ENCODE data around the gene IL20.

DNA sequence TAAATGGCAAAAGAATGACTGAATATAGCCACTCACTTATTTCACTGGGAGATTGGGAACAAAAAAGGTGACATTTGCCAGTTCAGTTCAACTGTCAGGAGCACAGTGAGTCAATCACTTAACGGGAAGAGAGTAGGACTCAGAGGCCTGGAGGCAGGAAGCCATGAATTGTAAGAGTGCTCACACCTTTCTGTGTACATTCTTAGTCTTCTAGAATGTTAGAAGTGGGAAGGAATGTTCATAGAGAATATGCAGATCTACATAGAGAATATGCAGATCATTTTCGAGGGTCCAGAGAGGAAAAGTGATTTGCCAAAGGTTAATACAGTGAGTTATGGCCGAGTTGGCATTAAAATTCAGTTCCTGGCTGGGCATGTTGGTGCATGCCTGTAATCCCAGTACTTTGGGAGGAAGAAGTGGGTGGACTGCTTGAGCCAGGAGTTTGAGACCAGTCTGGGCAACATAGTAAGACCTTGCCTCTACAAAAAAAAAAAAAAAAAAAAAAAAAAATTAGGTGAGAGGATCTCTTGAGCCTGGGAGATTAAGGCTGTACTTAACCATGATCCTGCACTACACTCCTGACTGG, 8.3 kb downstream of the IL20 start:
- TF ChIP-seq, protein P1, sequence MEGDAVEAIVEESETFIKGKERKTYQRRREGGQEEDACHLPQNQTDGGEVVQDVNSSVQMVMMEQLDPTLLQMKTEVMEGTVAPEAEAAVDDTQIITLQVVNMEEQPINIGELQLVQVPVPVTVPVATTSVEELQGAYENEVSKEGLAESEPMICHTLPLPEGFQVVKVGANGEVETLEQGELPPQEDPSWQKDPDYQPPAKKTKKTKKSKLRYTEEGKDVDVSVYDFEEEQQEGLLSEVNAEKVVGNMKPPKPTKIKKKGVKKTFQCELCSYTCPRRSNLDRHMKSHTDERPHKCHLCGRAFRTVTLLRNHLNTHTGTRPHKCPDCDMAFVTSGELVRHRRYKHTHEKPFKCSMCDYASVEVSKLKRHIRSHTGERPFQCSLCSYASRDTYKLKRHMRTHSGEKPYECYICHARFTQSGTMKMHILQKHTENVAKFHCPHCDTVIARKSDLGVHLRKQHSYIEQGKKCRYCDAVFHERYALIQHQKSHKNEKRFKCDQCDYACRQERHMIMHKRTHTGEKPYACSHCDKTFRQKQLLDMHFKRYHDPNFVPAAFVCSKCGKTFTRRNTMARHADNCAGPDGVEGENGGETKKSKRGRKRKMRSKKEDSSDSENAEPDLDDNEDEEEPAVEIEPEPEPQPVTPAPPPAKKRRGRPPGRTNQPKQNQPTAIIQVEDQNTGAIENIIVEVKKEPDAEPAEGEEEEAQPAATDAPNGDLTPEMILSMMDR (IDR thresholded peaks at IDR 0.05) = no peak
- no peak for TF ChIP-seq POLR2AphosphoS5 (IDR thresholded peaks at IDR 0.05; ENCODE audit: low read depth, low read length)
- TF ChIP-seq, protein P2, sequence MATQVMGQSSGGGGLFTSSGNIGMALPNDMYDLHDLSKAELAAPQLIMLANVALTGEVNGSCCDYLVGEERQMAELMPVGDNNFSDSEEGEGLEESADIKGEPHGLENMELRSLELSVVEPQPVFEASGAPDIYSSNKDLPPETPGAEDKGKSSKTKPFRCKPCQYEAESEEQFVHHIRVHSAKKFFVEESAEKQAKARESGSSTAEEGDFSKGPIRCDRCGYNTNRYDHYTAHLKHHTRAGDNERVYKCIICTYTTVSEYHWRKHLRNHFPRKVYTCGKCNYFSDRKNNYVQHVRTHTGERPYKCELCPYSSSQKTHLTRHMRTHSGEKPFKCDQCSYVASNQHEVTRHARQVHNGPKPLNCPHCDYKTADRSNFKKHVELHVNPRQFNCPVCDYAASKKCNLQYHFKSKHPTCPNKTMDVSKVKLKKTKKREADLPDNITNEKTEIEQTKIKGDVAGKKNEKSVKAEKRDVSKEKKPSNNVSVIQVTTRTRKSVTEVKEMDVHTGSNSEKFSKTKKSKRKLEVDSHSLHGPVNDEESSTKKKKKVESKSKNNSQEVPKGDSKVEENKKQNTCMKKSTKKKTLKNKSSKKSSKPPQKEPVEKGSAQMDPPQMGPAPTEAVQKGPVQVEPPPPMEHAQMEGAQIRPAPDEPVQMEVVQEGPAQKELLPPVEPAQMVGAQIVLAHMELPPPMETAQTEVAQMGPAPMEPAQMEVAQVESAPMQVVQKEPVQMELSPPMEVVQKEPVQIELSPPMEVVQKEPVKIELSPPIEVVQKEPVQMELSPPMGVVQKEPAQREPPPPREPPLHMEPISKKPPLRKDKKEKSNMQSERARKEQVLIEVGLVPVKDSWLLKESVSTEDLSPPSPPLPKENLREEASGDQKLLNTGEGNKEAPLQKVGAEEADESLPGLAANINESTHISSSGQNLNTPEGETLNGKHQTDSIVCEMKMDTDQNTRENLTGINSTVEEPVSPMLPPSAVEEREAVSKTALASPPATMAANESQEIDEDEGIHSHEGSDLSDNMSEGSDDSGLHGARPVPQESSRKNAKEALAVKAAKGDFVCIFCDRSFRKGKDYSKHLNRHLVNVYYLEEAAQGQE (IDR thresholded peaks at IDR 0.05; ENCODE audit: insufficient read depth in 1 of 2, low read depth in 2 of 2, low read length in 1 of 2) = no peak
- no peak for TF ChIP-seq SIN3A (IDR thresholded peaks at IDR 0.05; ENCODE audit: borderline replicate concordance, insufficient read depth, low read depth, low read length)
